ENCODE results near the gene VPS39.

The VPS39 gene

DNA sequence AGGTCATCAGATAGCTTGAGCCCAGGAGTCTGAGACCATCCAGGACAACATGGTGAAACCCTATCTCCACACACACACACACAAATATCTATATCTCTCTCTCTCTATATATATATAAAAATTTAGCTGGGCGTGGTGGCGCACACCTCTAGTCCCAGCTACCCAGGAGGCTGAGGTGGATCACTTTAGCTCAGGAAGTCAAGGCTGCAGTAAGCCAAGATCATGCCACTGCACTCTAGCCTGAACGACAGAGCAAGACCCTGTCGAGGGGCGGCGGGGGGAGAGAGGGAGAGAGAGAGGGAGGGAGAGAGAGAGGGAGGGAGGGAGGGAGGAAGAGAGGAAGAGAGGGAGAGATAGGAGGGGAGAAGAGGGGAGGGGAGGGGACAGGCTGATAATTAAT is 79.6 kb downstream of the VPS39 start:
- no peak for DNase-seq

DNA sequence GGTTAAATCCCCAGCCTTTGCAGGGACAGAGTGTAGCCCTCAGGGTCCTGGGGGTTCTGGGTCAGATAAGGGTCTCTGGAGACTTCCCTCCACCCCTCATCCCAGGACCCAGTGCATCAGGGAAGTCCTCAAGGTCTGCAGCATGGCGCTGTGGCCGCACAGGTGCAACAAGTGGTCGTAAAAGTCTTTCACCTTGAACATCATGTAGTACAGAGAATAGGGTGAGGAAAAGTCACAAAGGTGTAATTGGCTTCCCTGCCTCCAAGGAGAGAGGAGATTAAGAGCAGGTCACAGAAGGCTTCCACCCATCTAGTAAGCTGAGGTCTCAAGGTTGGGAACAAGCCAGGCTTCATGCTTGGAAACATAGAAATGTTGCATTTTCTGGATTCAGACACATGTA is 84.6 kb downstream of the VPS39 start:
- DNase-seq: no peak

DNA sequence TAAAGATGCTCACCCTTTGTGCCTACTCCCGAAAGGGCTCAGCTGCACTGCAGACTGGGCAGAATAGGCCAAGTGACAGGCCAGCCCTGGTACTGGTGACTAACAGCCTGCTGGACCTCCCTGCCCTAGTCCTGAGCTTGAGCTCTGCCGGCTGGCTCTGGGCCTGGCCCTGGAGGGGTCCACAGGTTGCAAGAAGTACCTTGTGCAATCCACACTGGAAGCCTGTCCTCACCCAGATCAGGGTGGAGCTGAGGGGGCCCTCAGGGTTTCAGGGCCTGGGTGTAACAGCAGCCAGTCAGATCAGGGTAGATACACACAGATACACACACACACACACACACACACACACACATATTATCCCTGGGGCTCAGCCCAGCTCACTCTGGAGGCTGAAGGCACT is 86.4 kb downstream of the VPS39 start:
- DNase-seq: no peak

DNA sequence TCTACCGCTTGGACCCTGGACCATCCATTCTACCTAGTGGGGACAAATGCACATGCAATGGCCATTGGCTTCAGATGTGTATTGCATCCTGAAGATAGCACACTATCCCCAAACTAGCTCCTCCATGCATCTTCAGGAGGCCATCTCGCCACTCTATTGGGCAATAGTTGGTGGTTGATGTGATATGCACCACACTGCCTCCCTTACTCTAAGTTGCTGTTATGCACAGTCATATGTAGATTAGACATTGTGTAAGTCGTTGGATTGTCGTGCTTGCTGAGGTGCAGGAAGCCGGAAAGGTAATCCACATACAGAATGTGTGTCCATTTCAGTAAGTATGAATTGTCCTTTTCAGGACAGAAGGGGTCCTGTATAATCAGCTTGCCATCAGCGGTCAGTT is 87.1 kb downstream of the VPS39 start:
- DNase-seq: no peak

DNA sequence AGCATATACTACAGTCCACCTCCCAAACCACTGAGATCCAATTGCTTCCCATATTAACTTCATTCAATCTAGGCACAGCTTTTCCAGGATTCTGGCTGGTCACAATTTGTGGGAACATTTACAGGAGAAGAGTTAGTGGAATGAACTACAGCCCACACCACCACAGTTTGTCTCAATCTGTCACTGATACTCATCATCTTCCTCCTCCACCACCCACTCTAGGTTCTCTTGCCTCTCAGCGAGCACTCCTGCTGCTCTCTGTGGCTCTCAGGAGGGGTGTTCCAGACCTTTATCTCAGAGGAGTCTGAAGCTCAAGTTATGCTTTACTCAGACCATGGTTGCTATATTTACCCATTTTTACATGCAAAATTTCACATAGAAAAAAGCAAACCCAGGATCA is 87.8 kb downstream of the VPS39 start:
- no peak for DNase-seq

DNA sequence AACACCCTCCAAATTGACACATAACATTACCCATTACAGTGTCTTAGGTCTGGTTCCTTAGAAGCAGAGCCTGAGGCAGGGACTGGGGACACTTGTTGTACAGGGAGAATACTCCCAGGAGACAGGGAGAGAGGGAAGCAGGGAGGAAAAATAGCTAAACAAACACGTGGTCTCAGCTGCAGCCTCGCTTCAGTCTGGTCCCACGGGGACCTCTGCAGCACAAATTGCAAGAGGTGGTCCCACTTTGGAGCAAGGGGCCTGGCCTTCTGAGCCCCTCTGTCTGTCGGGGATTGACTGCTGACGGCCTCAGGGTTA is 88.7 kb downstream of the VPS39 start:
- no peak for DNase-seq

DNA sequence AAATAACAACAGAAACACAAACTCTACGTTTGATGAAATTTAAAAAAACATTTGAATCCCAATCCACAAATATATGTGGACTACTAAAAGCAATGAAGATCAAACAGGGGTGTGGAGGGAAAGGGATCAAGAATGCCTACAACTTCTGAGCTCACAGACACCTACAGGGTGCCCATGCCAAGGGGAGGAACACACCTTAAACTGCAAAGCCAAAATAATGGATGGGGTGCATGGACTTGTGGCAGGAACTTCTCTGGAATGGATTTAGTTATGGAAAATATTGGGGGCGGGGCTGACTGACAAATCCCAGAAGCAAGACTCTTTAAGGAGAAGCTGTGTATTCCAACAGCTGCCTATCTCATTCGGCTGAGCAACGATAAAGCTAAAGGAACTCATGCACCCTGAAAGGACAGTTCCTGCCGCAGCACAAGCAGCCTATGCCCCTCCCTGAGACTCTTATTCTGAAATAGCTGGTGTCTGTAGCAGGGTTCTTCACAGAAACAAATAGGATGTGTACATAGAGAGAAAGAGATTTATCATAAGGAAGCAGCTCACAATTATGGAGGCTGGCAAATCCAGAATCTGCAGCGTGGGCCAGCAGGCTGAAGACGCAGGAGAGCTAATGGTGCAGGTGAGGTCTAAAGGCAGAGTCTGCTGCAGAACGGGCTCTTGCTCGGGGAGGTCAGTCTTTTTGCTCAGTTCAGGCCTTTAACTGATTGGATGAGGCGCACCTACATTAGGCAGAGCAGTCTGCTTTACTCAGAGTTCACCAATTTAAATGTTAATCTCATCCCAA is 89.3 kb downstream of the VPS39 start:
- no peak for DNase-seq

DNA sequence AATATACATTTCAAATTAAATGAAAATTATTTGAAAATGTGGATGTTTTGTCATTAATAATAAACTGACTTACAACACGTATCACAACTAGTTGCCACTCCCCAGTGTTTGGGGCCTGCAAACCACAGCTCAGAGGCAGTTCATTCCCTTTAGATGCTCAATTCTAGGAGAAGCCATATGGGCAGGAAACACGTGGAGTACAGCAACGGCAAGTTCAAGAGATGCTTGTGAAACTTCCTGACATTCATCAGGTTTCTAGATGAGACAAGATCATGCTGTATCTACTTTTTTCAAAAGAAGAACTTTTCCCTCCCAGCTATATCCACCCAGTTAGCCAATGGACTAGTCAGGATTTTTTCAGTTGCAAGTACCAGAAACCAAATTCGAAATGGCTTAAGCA is 96.2 kb downstream of the VPS39 start:
- DNase-seq: no peak

DNA sequence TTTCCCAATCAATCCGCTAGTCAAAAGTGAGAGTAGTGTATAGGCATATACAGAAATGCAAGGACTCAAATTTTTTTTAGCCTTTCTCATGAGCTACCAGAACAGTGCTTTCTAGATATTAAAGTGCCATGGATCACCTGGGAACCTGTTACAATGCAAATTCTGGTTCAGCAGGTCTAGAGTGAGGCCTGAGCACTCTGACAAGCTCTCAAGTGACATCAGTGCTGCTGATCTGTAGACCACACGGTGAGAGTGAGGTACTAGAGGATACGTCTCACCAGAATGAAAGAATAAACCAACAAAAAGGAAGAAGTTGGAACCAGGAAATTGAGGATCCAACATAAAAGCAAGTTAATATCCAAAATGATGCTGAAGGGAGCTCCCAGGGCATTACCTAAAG is 97.7 kb downstream of the VPS39 start:
- no peak for DNase-seq

DNA sequence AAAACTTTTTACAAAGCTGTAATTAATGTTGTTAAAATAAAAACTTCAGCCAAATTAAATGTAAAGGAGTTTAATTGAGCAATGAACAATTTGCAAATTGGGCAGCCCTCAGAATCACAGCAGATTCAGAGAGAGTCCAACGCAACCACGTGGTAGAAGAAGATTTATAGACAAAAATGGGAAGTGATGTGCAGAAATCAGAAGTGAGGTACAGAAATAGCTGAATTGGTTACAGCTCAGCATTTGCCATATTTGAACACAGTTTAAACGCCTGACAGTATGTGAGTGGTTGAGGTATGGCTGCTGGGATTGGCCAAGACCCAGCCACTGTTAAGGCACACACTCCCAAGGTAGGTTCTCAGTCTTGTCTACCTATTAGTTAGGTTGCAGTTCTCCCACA is 99.3 kb downstream of the VPS39 start:
- no peak for DNase-seq

Data from stimulated activated CD4-positive, alpha-beta T cell treated with anti-CD3 and anti-CD28 coated beads, Interleukin-2, amount 100 ng/mL, for 24 hours (primary cell).